OCI-LY1 (cell line): ENCODE results near the gene TMEM185B.

Experiments used
- H2AFZ ChIP-seq: fragments of 200-600 bp; sonication (generic), shearing (Covaris generic); 2 replicates; pipeline ENCODE4 v1.6.0; 2014; ENCODE audit warnings: antibody characterized with exemption, mild to moderate bottlenecking, low read length
- H3F3A ChIP-seq: fragments of 200-600 bp; sonication (generic), shearing (Covaris generic); 2 replicates; pipeline ENCODE4 v1.6.0; 2014; ENCODE audit warnings: mild to moderate bottlenecking, antibody characterized with exemption, low read length, moderate library complexity; ENCODE audit not compliant: insufficient read depth
- H3K27ac ChIP-seq: fragments of 200-600 bp; sonication (generic); 2 replicates; pipeline ENCODE4 v1.5.1; 2014; ENCODE audit warnings: low read length, mixed run types, mild to moderate bottlenecking, low read depth; ENCODE audit not compliant: poor library complexity, severe bottlenecking
- H3K27me3 ChIP-seq: fragments of 200-600 bp; sonication (generic); 2 replicates; pipeline ENCODE4 v1.6.0; 2014; ENCODE audit warnings: antibody characterized with exemption, mild to moderate bottlenecking, low read length, moderate library complexity; ENCODE audit not compliant: insufficient read depth
- H3K36me3 ChIP-seq: fragments of 200-600 bp; sonication (generic); 2 replicates; pipeline ENCODE4 v1.6.1; 2014; ENCODE audit warnings: mild to moderate bottlenecking, antibody characterized with exemption, low read length, moderate library complexity, mixed read lengths; ENCODE audit not compliant: insufficient read depth
- H3K4me1 ChIP-seq: fragments of 200-600 bp; sonication (generic); 2 replicates; pipeline ENCODE4 v1.5.1; 2014; ENCODE audit warnings: mild to moderate bottlenecking, low read length, moderate library complexity; ENCODE audit not compliant: insufficient read depth, severe bottlenecking
- H3K4me2 ChIP-seq: fragments of 200-600 bp; sonication (generic), shearing (Covaris generic); 2 replicates; pipeline ENCODE4 v1.6.1; 2014; ENCODE audit warnings: low read length
- H3K4me3 ChIP-seq: fragments of 200-600 bp; sonication (generic); 2 replicates; pipeline ENCODE4 v1.5.1; 2014; ENCODE audit warnings: low read length, low read depth, mild to moderate bottlenecking, mixed read lengths; ENCODE audit not compliant: poor library complexity, severe bottlenecking
- H3K79me2 ChIP-seq: fragments of 200-600 bp; shearing (Covaris generic); 2 replicates; pipeline ENCODE4 v1.6.1; 2016; ENCODE audit warnings: mixed run types, low read length, mixed read lengths; ENCODE audit not compliant: insufficient read depth
- H3K9ac ChIP-seq: fragments of 200-600 bp; sonication (generic), shearing (Covaris generic); 2 replicates; pipeline ENCODE4 v1.6.1; 2014; ENCODE audit warnings: mild to moderate bottlenecking, low read length, mixed read lengths
- H3K9me2 ChIP-seq: fragments of 200-600 bp; sonication (generic), shearing (Covaris generic); 2 replicates; pipeline ENCODE4 v1.6.1; 2014; ENCODE audit warnings: low read depth, mild to moderate bottlenecking, low read length, mixed read lengths
- H3K9me3 ChIP-seq: fragments of 200-600 bp; shearing (Covaris generic); 2 replicates; pipeline ENCODE4 v1.6.1; 2014; ENCODE audit warnings: low read length, mixed read lengths
- H4K20me1 ChIP-seq: fragments of 200-600 bp; sonication (generic), shearing (Covaris generic); 2 replicates; pipeline ENCODE4 v1.6.0; 2016; ENCODE audit warnings: mild to moderate bottlenecking, low read length; ENCODE audit not compliant: insufficient read depth
- CTCF ChIP-seq: fragments of 200-600 bp; sonication (generic), shearing (Covaris generic); IDR thresholded peaks from 2 replicates; pipeline ENCODE4 v1.5.1; 2017; ENCODE audit warnings: mild to moderate bottlenecking, antibody characterized with exemption, low read length, moderate library complexity, mixed read lengths
- EZH2 ChIP-seq: fragments of 200-600 bp; sonication (generic), shearing (Covaris generic); IDR thresholded peaks from 2 replicates; pipeline ENCODE4 v1.8.0; 2017; ENCODE audit warnings: borderline replicate concordance, mixed run types, mild to moderate bottlenecking, antibody characterized with exemption, low read length, moderate library complexity, mixed read lengths

Gene TMEM185B

GRCh38 chr2:120240901-120241429 lies 17.8 kb upstream of the TMEM185B start:
- Histone ChIP-seq H3K79me2 (no peaks in the 10 kb centered on the region), H3K36me3 (no peaks in the 10 kb centered on the region), H3K4me2 (no peak overlapping the region), H2AFZ (no peak overlapping the region), H3K4me3 (no peak overlapping the region), H3K9me3 (no peaks in the 10 kb centered on the region), H3K27ac (no peak overlapping the region), H3K27me3 (no peaks in the 10 kb centered on the region), H3K9me2 (no peaks in the 10 kb centered on the region), H3K4me1 (no peaks in the 10 kb centered on the region), H3K9ac (no peak overlapping the region), H4K20me1 (no peaks in the 10 kb centered on the region), H3F3A (no peaks in the 10 kb centered on the region)
- TF ChIP-seq CTCF (no peak), EZH2 (no peak)

GRCh38 chr2:120239488-120240287 lies 16.5 kb upstream of the TMEM185B start:
- no peaks in the 10 kb centered on the region for H3K9me3 ChIP-seq
- H2AFZ ChIP-seq: no peak overlapping the region
- TF ChIP-seq EZH2 (no peak), CTCF (no peak)
- no peak overlapping the region for H3K9ac ChIP-seq
- H3K4me1 ChIP-seq: no peaks in the 10 kb centered on the region
- no peaks in the 10 kb centered on the region for H3F3A ChIP-seq
- H4K20me1 ChIP-seq: no peaks in the 10 kb centered on the region
- no peaks in the 10 kb centered on the region for H3K9me2 ChIP-seq
- no peaks in the 10 kb centered on the region for H3K27me3 ChIP-seq
- no peak overlapping the region for H3K27ac ChIP-seq
- H3K79me2 ChIP-seq: no peaks in the 10 kb centered on the region
- H3K4me2 ChIP-seq: no peak overlapping the region
- H3K36me3 ChIP-seq: no peaks in the 10 kb centered on the region
- no peak overlapping the region for H3K4me3 ChIP-seq

GRCh38 chr2:120238728-120239487 lies 15.7 kb upstream of the TMEM185B start:
- H3K36me3 ChIP-seq: no peaks in the 10 kb centered on the region; the same call in 1 of the 2 replicates
- H2AFZ ChIP-seq: no peak overlapping the region
- no peak overlapping the region for H3K27ac ChIP-seq
- no peak overlapping the region for H3K4me3 ChIP-seq
- H3K27me3 ChIP-seq: no peaks in the 10 kb centered on the region
- no peaks in the 10 kb centered on the region for H4K20me1 ChIP-seq
- H3F3A ChIP-seq: no peaks in the 10 kb centered on the region
- no peaks in the 10 kb centered on the region for H3K79me2 ChIP-seq
- H3K9me3 ChIP-seq: no peaks in the 10 kb centered on the region
- no peak overlapping the region for H3K9ac ChIP-seq
- TF ChIP-seq EZH2 (no peak), CTCF (no peak)
- H3K4me1 ChIP-seq: no peaks in the 10 kb centered on the region
- no peak overlapping the region for H3K4me2 ChIP-seq
- no peaks in the 10 kb centered on the region for H3K9me2 ChIP-seq
